Epithelial cell of esophagus (primary cell): ENCODE data around the gene LRIT2.
A peak's percentile ranks its signal among the peaks of the same experiment; 100 is the strongest.

ENCODE experiments used
- DNase-seq: peaks from one replicate; pipeline ENCODE4 v3.0.0; 2010; ENCODE audit warnings: low read depth
- H3K4me3 ChIP-seq: 2 replicates; pipeline ENCODE4 v1.5.1; 2011; ENCODE audit warnings: mild to moderate bottlenecking, low read length, control low read depth
- TF ChIP-seq, protein P1 (sequence below): IDR thresholded peaks from 2 replicates; pipeline ENCODE4 v1.5.1; 2011; ENCODE audit warnings: low read depth, mild to moderate bottlenecking, low read length, control low read depth, inconsistent platforms; ENCODE audit not compliant: insufficient read depth; ENCODE audit errors: missing control alignments

LRIT2 gene

DNA sequence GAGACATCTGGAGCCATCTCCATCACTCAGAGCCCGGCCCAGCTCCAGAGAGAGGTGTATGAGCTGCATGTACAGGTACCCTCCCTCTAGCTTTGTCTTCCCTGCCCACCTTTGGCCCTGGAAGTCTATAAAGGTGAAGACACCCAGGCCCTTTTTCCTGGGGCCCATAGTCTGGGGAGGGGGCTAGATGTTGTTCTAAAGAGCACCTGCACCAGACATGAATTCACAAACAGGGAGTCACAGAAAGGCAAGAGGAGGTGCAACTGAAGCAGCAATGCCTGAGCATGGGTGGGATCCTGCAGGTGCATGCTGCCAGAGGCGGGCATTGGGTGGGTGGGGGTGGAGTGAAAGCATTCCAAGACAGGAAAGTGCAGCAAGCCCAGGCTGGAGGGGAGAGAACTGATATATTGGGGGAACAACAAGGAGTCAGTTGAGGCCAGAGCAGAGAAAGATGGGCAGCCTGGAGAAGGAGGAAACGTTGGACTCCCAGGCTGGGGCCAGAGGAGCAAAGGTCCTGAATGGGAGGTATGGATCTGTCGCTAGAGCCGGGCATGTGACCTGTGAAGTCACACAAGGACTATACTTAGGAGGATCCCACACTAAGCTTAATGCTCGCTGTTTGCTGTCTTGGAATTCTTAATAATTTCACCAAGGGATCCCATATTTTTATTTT, 19.4 kb downstream of the LRIT2 start:
- TF ChIP-seq, protein P1, sequence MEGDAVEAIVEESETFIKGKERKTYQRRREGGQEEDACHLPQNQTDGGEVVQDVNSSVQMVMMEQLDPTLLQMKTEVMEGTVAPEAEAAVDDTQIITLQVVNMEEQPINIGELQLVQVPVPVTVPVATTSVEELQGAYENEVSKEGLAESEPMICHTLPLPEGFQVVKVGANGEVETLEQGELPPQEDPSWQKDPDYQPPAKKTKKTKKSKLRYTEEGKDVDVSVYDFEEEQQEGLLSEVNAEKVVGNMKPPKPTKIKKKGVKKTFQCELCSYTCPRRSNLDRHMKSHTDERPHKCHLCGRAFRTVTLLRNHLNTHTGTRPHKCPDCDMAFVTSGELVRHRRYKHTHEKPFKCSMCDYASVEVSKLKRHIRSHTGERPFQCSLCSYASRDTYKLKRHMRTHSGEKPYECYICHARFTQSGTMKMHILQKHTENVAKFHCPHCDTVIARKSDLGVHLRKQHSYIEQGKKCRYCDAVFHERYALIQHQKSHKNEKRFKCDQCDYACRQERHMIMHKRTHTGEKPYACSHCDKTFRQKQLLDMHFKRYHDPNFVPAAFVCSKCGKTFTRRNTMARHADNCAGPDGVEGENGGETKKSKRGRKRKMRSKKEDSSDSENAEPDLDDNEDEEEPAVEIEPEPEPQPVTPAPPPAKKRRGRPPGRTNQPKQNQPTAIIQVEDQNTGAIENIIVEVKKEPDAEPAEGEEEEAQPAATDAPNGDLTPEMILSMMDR = no peak
- no peak for DNase-seq
- no peak overlapping the region for H3K4me3 ChIP-seq

DNA sequence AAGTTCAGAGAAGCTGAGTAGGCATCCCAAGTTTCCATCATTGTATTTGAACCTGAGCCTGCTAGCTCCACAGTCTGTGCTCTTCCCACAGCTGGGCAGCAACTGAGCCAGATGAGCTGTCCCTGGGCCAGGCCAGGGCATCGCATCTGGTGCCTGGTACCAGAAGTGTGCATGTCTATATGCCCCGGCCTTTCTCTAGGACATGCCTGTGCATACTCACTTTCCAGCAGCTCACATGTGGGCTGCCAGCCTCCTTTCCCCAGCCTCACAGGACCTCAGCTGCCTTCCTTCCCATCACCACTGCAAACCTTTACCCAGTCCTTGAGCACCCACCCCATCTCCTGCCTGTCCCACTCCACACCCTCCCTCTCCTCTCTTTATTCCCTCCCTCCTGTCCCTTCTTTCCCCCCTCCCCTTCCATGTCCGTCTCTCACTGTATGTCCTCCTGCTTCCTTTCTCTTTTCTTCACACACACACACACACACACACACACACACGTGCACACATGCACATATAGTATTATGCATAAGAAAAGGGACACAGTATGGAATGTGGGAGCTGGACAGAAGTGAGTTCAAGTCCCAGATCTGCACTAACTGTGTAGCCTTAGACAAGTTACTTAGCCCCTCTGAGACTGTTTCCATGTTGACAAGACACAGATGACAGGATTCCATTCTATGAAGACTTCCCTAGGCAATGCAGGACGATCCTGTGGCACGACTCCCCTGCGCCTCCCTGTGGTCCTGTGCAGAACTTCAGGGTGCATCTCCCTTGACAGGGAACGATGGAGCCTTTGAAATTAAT, 20.1 kb downstream of the LRIT2 start:
- TF ChIP-seq, protein P1 = peak; percentile 100
- peak; percentile 74 for DNase-seq
- no peak overlapping the region for H3K4me3 ChIP-seq

DNA sequence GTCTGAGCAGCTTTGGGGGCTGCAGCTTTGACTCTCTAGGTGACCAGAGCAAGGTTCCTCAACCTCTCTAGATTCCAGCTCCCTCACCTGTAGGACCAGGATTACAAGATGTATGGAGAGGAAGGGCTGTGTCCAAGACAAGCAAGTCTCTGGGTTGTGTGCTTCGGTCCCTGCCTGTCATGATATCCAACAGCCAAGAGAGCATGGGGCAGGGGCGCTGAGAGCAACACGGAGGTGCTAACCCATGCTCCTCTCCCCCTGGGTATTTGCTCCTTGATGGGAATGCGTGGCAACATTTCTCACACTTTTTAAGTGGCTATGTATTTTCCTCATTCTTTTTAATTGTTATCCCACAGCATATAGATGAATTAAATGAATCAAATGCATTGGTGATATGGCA, 20.7 kb downstream of the LRIT2 start:
- H3K4me3 ChIP-seq = no peak overlapping the region
- TF ChIP-seq, protein P1 = no peak
- no peak for DNase-seq

DNA sequence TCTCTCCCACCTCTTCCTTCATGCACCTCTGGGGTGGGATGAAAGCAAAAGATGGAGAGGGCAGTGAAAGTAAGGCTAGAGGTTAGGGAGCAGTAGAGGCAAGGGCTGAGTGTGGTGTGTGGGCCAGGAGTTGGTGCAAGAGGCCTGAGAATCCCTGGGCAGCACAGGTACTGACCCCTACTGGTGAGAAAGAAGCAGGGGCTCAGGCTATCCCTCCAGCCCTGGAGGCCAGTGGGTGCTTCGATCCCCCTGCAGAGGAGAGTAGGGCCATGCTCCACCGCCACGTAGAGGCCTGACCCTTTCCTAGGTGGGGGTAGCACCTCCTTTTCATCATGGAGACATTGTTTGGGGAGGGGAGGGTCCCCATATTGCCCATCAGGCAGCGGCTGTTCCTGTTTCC, 21.2 kb downstream of the LRIT2 start:
- TF ChIP-seq, protein P1 = peak; percentile 58
- peak; percentile 46 for DNase-seq
- H3K4me3 ChIP-seq = no peak overlapping the region

DNA sequence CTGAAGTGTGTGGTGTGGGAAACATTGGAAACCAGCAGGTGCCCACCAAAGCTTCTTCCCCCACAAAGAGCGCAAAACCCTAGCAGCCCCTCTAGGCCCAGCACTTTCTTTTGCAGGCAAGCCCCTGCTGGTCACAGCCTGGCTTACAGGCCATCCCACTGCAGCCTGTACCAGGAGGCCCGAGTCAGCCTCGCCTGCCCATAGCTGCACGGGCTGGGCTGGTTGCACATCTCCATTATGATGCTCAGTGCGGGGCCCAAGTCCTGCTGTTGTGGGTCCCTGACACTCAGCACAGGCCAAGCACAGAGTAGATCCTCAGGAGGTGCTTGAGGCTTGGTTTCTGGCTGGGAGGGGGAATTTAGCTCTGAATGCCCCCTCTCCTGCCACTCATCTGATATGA, 23.0 kb downstream of the LRIT2 start:
- no peak overlapping the region for H3K4me3 ChIP-seq
- DNase-seq = no peak
- TF ChIP-seq, protein P1 = no peak

DNA sequence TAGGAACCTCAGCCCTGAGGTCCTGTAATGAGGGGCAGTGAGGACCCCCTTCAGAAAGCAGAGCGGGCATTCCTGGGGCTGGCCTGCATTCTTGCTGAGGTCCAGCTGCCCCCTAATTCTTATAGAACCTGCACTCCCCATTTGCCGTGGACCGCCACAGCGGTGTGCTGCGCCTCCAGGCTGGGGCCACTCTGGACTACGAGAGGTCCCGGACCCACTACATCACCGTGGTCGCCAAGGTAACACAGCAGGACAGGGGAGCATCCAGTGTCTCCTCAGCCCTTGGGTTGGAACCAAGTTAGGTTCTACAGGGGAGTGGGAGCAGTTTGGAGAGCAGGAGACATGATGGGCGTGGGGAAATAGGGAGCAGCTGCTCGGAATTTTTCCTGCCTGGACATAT, 23.7 kb downstream of the LRIT2 start:
- TF ChIP-seq, protein P1 = no peak
- DNase-seq = no peak
- no peak overlapping the region for H3K4me3 ChIP-seq

DNA sequence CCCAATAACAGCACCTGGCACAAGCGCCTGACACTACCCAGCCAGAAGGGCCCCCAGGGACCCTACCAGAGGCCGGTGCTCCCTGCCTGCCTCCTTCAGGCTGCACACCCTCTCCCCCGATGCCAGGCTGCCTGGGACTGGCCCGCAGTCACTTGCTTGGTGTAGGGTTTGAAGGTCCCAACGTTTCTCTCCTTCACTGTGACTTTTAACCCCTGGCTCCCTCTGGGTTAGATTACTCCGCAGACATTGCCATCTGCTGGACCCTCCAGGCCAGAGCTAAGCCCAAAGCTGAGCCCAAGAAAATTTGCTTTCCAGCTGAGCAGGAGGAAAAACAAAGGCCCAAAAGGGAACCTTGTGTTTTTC, 24.1 kb downstream of the LRIT2 start:
- DNase-seq = no peak
- no peak overlapping the region for H3K4me3 ChIP-seq
- TF ChIP-seq, protein P1 = no peak
